ENCODE measurements around the gene PMAIP1. TPM values are rescaled to one million over a fixed set of nuclear protein-coding genes. Genes with fewer than 3 reads are reported as not detected.
A peak's percentile ranks its signal among the peaks of the same experiment; 100 is the strongest.
"Not testable (repeated sequence)": the region's sequence is repeated elsewhere in the genome, so short reads cannot be mapped to it uniquely, and the experiment has no call there.

Gene PMAIP1
- total RNA-seq, 3 donors from 2014 or later (not counting 1 experiment from before 2014, with no cell fraction given), result 211 to 514 (median 264) TPM

- Mint-ChIP-seq H3K4me1 (peaks cover 42 to 43% of the 10 kb centered on the region in 2 donors), H3K36me3 (no peaks in the 10 kb centered on the region), H3K27me3 (ENCODE audit: low read depth in 2 of 2) (no peaks in the 10 kb centered on the region), H3K27ac (peak overlapping the region; percentile 41 to 85), H3K9me3 (no peaks in the 10 kb centered on the region), H3K4me3 (peak overlapping the region; percentile 17)
- H3K27me3 ChIP-seq (ENCODE audit: control insufficient read depth, insufficient read depth, low read length), result no peaks in the 10 kb centered on the region
- H3K36me3 ChIP-seq (ENCODE audit: control insufficient read depth, insufficient read depth, low read length), result no peaks in the 10 kb centered on the region
- peaks cover 38% of the 10 kb centered on the region for H3K4me1 ChIP-seq (ENCODE audit: control insufficient read depth, insufficient read depth, low read length)
- intact Hi-C loops (cut with micrococcal nuclease), result loop anchor here (5.0 kb wide), 1 partner anchor 35 kb away; no protein-coding TSS in a partner anchor
- H3K9me3 ChIP-seq (ENCODE audit: control insufficient read depth, insufficient read depth, low read length), result no peaks in the 10 kb centered on the region
- peak; percentile 33 to 55 (median 52) for ATAC-seq
- H3K27ac ChIP-seq (ENCODE audit: low read length), result no peak overlapping the region
- WGBS (ENCODE audit: insufficient coverage), result 39% methylated on average over 8 of the region's 11 CpGs
- no peak for DNase-seq
- no peak overlapping the region for H3K4me3 ChIP-seq (ENCODE audit: low read length)
- TF ChIP-seq CTCF (IDR thresholded peaks at IDR 0.05), result no peak
Measured at GRCh38 chr18:59881728-59882656, 17.8 kb upstream of the PMAIP1 start.

- intact Hi-C loops (cut with micrococcal nuclease), result loop anchor here (2.0 to 5.0 kb wide), 2 partner anchors 14 to 33 kb away; partner anchors contain the start of gene PMAIP1
- H3K4me1 Mint-ChIP-seq, result peaks cover 42 to 43% of the 10 kb centered on the region in 2 donors
- Histone ChIP-seq H3K36me3 (ENCODE audit: control insufficient read depth, insufficient read depth, low read length) (no peaks in the 10 kb centered on the region), H3K27me3 (ENCODE audit: control insufficient read depth, insufficient read depth, low read length) (no peaks in the 10 kb centered on the region), H3K27ac (ENCODE audit: low read length) (no peak overlapping the region), H3K4me3 (ENCODE audit: low read length) (no peak overlapping the region), H3K9me3 (ENCODE audit: control insufficient read depth, insufficient read depth, low read length) (no peaks in the 10 kb centered on the region), H3K4me1 (ENCODE audit: control insufficient read depth, insufficient read depth, low read length) (peaks cover 38% of the 10 kb centered on the region)
- no peak overlapping the region for H3K4me3 Mint-ChIP-seq
- H3K36me3 Mint-ChIP-seq, result no peaks in the 10 kb centered on the region
- H3K27me3 Mint-ChIP-seq (ENCODE audit: low read depth in 2 of 2), result no peaks in the 10 kb centered on the region
- no peaks in the 10 kb centered on the region for H3K9me3 Mint-ChIP-seq
- peak overlapping the region in 1 of 2 donors; percentile 85 for H3K27ac Mint-ChIP-seq
- ATAC-seq (no peak), DNase-seq (no peak)
- no peak for TF ChIP-seq CTCF (IDR thresholded peaks at IDR 0.05)
- WGBS (ENCODE audit: insufficient coverage), result no CpG with 5 or more reads among the region's 2 CpGs
Measured at GRCh38 chr18:59884351-59884750, 15.4 kb upstream of the PMAIP1 start.

- ATAC-seq, result peak; percentile 74 to 83 (median 80)
- peak in 1 of 2 donors; percentile 56 for DNase-seq
- peak overlapping the region; percentile 85 to 89 for H3K27ac Mint-ChIP-seq
- H3K36me3 Mint-ChIP-seq, result no peaks in the 10 kb centered on the region
- peak overlapping the region; percentile 71 for H3K27ac ChIP-seq (ENCODE audit: low read length)
- H3K27me3 Mint-ChIP-seq (ENCODE audit: low read depth in 2 of 2), result no peaks in the 10 kb centered on the region
- H3K4me1 ChIP-seq (ENCODE audit: control insufficient read depth, insufficient read depth, low read length), result peaks cover 38% of the 10 kb centered on the region
- intact Hi-C loops (cut with micrococcal nuclease), result loop anchor here (2.0 kb wide), 1 partner anchor 13 kb away; the partner anchor contains the start of gene PMAIP1
- no peak overlapping the region for H3K4me3 ChIP-seq (ENCODE audit: low read length)
- no peaks in the 10 kb centered on the region for H3K27me3 ChIP-seq (ENCODE audit: control insufficient read depth, insufficient read depth, low read length)
- TF ChIP-seq CTCF (IDR thresholded peaks at IDR 0.05), result no peak
- H3K36me3 ChIP-seq (ENCODE audit: control insufficient read depth, insufficient read depth, low read length), result no peaks in the 10 kb centered on the region
- 18% methylated on average over 6 of the region's 6 CpGs for WGBS (ENCODE audit: insufficient coverage)
- no peaks in the 10 kb centered on the region for H3K9me3 ChIP-seq (ENCODE audit: control insufficient read depth, insufficient read depth, low read length)
- H3K9me3 Mint-ChIP-seq, result no peaks in the 10 kb centered on the region
- peak overlapping the region; percentile 86 for H3K4me3 Mint-ChIP-seq
- peaks cover 42 to 43% of the 10 kb centered on the region in 2 donors for H3K4me1 Mint-ChIP-seq
Measured at GRCh38 chr18:59885579-59886163, 14.1 kb upstream of the PMAIP1 start.

GRCh38 chr18:59886399-59886798 is 13.4 kb upstream of the PMAIP1 start:
- H3K27me3 Mint-ChIP-seq (ENCODE audit: low read depth in 2 of 2); H3K4me3 Mint-ChIP-seq; H3K27me3 ChIP-seq (ENCODE audit: control insufficient read depth, insufficient read depth, low read length); DNase-seq; H3K9me3 ChIP-seq (ENCODE audit: control insufficient read depth, insufficient read depth, low read length); H3K36me3 ChIP-seq (ENCODE audit: control insufficient read depth, insufficient read depth, low read length); H3K36me3 Mint-ChIP-seq; ATAC-seq; intact Hi-C loops (cut with micrococcal nuclease); H3K9me3 Mint-ChIP-seq; H3K4me3 ChIP-seq (ENCODE audit: low read length); H3K27ac ChIP-seq (ENCODE audit: low read length): not testable (repeated sequence)
- peaks cover 34% of the 10 kb centered on the region for H3K4me1 ChIP-seq (ENCODE audit: control insufficient read depth, insufficient read depth, low read length)
- WGBS (ENCODE audit: insufficient coverage), result 75% methylated on average over 3 of the region's 3 CpGs
- peaks cover 42 to 43% of the 10 kb centered on the region in 2 donors for H3K4me1 Mint-ChIP-seq
- peak overlapping the region; percentile 85 to 89 for H3K27ac Mint-ChIP-seq
